ENCODE data around the gene KNDC1.

GRCh38 chr10:133254421-133255120 lies 94.6 kb downstream of the KNDC1 start:
- TF ChIP-seq, protein P1, sequence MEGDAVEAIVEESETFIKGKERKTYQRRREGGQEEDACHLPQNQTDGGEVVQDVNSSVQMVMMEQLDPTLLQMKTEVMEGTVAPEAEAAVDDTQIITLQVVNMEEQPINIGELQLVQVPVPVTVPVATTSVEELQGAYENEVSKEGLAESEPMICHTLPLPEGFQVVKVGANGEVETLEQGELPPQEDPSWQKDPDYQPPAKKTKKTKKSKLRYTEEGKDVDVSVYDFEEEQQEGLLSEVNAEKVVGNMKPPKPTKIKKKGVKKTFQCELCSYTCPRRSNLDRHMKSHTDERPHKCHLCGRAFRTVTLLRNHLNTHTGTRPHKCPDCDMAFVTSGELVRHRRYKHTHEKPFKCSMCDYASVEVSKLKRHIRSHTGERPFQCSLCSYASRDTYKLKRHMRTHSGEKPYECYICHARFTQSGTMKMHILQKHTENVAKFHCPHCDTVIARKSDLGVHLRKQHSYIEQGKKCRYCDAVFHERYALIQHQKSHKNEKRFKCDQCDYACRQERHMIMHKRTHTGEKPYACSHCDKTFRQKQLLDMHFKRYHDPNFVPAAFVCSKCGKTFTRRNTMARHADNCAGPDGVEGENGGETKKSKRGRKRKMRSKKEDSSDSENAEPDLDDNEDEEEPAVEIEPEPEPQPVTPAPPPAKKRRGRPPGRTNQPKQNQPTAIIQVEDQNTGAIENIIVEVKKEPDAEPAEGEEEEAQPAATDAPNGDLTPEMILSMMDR (IDR thresholded peaks at IDR 0.05; ENCODE audit: low read depth, low read length), result no peak
- TF ChIP-seq POLR2A (IDR thresholded peaks at IDR 0.05; ENCODE audit: extremely low read depth, insufficient read length), result no peak
- no peak for TF ChIP-seq MAX (IDR thresholded peaks at IDR 0.05; ENCODE audit: low read depth, low read length)

Data from NB4 (cell line).